Bronchial epithelial cell (primary cell): ENCODE data around the gene QSOX2. TPM values are rescaled to one million over a fixed set of nuclear protein-coding genes. Genes with fewer than 3 reads are reported as not detected.

Experiments
- DNase-seq: peaks from one replicate; pipeline ENCODE4 v3.0.0-alpha.2; 2010; ENCODE audit warnings: low read depth
- FAIRE-seq: peaks from 2 replicates; lab custom pipeline; 2011; peaks lifted over from hg19 to GRCh38; lab: Jason Lieb, UNC
- H3K27me3 ChIP-seq: 2 replicates; pipeline ENCODE4 v1.5.1; 2011; ENCODE audit warnings: low read length; ENCODE audit not compliant: control insufficient read depth, insufficient read depth
- H3K36me3 ChIP-seq: 2 replicates; pipeline ENCODE4 v1.5.1; 2011; ENCODE audit warnings: low read length; ENCODE audit not compliant: control insufficient read depth, insufficient read depth
- H3K4me3 ChIP-seq: 2 replicates; pipeline ENCODE4 v1.5.1; 2011; ENCODE audit warnings: mild to moderate bottlenecking, low read depth, low read length, control low read depth
- total RNA-seq: library from RNA; depleted of rRNA; stranded (reverse); fragments of >200 nt; gene quantifications from 2 replicates; pipeline ENCODE4 v1.2.1, GENCODE V29; 2014
- TF ChIP-seq, protein P1 (sequence below): IDR thresholded peaks from 2 replicates; pipeline ENCODE4 v1.5.1; 2011; ENCODE audit warnings: mild to moderate bottlenecking, moderate library complexity, low read length, control low read depth, inconsistent platforms; ENCODE audit not compliant: insufficient read depth, severe bottlenecking

The QSOX2 gene
- total RNA-seq, 1 donor from 2014 or later: 12.1 TPM

DNA sequence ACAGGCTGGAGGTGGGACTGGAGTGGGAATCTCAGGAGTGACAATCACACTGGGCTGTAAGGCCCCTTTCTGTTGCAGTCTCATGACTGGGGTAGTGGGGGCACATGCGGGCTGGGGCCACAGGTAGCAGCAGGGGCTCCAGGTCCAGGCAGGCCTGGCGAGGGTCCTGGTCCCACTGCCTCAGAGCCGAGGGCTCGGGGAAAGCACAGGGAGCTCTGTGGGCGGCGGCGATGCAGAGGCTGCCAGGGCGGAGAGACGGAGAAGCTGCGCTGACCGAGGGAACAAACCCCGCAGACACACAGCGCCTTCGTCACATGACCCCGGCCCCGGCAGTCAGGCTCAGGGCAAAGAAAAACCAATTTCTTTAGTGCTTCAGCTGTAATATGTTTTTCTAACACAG is 35.3 kb downstream of the QSOX2 start:
- FAIRE-seq (no peak), DNase-seq (no peak)
- TF ChIP-seq, protein P1, sequence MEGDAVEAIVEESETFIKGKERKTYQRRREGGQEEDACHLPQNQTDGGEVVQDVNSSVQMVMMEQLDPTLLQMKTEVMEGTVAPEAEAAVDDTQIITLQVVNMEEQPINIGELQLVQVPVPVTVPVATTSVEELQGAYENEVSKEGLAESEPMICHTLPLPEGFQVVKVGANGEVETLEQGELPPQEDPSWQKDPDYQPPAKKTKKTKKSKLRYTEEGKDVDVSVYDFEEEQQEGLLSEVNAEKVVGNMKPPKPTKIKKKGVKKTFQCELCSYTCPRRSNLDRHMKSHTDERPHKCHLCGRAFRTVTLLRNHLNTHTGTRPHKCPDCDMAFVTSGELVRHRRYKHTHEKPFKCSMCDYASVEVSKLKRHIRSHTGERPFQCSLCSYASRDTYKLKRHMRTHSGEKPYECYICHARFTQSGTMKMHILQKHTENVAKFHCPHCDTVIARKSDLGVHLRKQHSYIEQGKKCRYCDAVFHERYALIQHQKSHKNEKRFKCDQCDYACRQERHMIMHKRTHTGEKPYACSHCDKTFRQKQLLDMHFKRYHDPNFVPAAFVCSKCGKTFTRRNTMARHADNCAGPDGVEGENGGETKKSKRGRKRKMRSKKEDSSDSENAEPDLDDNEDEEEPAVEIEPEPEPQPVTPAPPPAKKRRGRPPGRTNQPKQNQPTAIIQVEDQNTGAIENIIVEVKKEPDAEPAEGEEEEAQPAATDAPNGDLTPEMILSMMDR: no peak
- no peak overlapping the region for H3K4me3 ChIP-seq
- H3K27me3 ChIP-seq: no peaks in the 10 kb centered on the region
- H3K36me3 ChIP-seq: peaks cover 16% of the 10 kb centered on the region

DNA sequence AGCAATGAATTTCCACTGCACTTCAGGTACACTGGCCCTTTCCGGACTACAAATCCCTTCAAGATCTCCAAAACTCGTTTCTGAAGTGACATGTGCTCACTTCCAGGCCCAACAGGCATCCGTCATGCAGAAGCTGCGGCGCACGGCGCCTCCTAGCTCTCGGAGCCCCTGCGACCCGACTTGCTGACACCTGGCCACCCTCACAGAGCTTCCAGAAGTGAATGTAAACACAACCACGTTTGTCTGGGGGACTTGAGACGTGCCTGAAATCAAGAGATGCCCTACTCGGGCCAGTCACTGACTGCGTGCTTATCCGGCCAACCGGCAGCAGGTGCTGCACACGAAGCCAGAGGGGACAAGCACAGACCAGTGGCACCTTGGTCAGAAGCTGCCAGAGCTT is 35.8 kb downstream of the QSOX2 start:
- H3K36me3 ChIP-seq: peaks cover 13% of the 10 kb centered on the region
- TF ChIP-seq, protein P1: no peak
- no peak for FAIRE-seq
- DNase-seq: no peak
- H3K27me3 ChIP-seq: no peaks in the 10 kb centered on the region
- no peak overlapping the region for H3K4me3 ChIP-seq

DNA sequence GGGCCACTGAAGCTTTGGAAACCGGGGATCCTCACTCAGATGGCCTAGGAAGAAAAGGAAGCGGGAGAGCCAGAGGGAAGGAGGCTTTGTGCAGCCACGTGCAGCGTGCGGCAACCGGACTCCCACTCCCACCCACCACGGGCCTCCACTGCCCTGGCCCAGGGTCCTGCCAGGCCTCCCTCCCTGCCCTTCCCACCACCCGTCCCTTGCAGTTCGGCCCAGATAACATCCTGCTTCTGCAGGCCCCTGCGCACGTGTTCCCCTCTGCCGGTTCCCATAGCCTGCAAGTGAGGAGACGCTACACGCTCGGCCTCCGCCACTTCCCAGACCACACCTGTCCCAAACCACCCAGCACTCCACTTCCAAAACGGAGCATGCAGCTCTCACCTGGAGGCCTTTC is 36.4 kb downstream of the QSOX2 start:
- no peak for FAIRE-seq

DNA sequence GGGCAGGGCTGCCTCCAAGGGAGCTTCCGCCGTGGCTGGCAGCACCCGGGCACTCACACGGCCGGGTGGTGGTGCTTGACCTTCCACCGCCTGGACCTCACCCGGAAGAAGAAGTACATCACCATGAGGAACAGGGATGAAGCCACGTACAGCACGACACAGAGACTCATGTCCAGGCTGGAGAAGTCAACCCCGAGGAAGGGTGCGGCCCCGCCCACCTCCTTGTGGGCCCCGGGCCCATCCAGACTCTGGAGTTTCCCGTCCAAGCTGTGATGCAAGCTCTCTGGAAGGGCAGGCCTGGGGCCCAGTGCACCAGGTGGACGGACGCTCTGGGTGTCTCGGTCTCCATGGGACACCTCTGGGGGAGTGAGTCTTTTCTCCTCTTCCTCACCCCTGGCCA is 36.9 kb downstream of the QSOX2 start:
- TF ChIP-seq, protein P1: no peak
- FAIRE-seq (no peak), DNase-seq (no peak)
- Histone ChIP-seq H3K4me3 (no peak overlapping the region), H3K36me3 (peaks cover 6% of the 10 kb centered on the region), H3K27me3 (peaks cover 10% of the 10 kb centered on the region)

More for the DNA sequence above, 36.4 kb downstream of the QSOX2 start:
- no peak overlapping the region for H3K4me3 ChIP-seq
- peaks cover 5% of the 10 kb centered on the region for H3K27me3 ChIP-seq
- TF ChIP-seq, protein P1: no peak
- peaks cover 9% of the 10 kb centered on the region for H3K36me3 ChIP-seq
- no peak for DNase-seq

DNA sequence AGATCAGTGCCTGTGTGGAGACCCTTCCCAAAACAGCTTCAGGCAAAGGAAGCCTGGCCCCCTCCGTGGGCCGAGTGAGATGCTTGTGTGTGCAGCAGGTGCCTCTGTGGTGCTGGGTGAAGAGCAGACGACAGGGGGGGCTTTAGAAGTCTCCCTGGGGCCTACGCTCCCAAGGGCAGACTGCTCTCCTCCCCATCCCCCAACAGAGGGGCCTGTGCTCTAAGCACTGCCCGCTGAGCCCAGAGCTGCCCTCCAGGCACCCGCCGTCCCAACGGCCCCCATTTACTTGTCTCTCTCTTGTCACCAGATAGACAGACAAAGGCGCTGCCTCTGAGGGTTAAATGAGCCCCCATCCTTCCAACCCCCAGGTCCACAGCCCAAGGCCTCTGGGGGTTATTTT is 38.0 kb downstream of the QSOX2 start:
- Histone ChIP-seq H3K4me3 (no peak overlapping the region), H3K27me3 (peaks cover 17% of the 10 kb centered on the region), H3K36me3 (peaks cover 6% of the 10 kb centered on the region)
- DNase-seq: no peak
- TF ChIP-seq, protein P1: no peak
- FAIRE-seq: no peak

DNA sequence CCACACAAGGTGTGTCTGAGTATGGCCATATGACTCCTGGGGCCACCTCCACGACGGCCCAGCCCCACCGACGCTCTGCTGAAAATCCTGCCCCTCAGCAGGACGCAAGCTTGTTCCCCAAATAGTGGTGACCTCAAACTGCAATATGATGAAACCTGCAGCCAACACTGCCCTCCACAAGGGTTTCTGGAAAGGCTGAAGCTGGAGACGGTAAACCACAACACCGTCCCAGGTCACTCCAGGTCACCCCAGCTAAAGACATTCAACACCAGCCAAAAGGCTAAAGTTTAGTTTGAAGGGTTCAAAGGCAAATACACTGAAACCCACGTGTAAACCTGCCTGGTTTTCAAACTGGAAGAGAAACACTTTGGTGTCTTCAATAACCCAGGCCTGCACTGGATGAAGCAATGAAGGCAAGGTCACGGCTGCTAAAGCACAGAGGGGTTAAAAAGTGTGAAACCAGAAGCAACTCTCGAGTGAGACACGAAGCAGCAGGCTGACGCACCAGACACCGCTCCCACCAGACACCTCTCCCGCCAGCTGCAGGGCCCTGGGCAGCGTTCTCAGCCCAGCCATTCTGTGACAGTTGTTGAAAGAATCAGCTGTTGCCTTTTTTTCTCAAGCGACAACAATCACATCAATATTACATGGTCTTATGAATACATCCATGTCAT is 38.9 kb downstream of the QSOX2 start:
- H3K27me3 ChIP-seq: peaks cover 22% of the 10 kb centered on the region
- peaks cover 6% of the 10 kb centered on the region for H3K36me3 ChIP-seq
- no peak for FAIRE-seq
- TF ChIP-seq, protein P1: no peak
- no peak for DNase-seq
- no peak overlapping the region for H3K4me3 ChIP-seq
